HK-2 (cell line): ENCODE data around the gene USP54.

ENCODE experiments used
- DNase-seq: peaks from one replicate; pipeline ENCODE4 v3.0.0-alpha.2; 2018; ENCODE audit not compliant: unreplicated experiment

The USP54 gene

GRCh38 chr10:73471226-73471625, 119.9 kb downstream of the USP54 start:
- no peak for DNase-seq

DNA sequence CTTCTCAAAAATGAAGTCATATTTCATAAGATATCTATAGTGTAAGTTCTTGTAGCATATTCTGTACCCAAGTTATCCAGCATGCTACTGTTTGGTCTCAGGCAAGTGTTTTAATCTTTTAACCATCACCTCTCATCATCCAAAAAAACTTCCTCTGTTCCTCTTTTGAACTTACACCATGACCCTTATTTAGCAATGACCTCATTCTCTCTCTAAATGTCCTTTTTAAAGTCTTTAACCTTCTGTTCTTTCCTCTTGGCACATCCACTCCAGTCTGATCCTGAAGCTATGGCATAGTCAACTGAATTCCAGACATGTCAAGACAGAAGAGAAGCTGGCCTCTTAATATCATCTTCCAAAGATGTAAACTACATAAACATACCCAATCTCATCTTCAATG, 121.6 kb downstream of the USP54 start:
- no peak for DNase-seq

DNA sequence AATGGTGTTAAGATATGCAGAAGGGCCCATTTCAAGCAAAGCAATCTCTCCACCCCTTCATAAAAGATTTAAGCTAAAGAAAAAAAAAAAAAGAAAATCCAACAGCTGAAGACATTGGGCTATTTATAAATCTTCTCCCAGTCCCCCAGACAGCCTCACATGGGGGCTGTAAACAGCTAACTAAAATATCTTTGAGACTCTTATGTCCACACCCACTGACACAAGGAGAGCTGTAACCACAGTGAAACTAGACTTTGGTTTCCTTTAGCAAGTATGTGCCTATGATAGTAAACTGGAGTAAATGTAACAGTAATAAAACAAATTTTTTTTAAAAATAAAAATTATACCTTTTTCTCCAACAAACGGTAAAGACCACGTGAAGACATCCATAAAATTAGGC, 123.9 kb downstream of the USP54 start:
- DNase-seq: no peak

GRCh38 chr10:73465978-73466726, 125.0 kb downstream of the USP54 start:
- DNase-seq: no peak

GRCh38 chr10:73460897-73461296, 130.2 kb downstream of the USP54 start:
- no peak for DNase-seq

DNA sequence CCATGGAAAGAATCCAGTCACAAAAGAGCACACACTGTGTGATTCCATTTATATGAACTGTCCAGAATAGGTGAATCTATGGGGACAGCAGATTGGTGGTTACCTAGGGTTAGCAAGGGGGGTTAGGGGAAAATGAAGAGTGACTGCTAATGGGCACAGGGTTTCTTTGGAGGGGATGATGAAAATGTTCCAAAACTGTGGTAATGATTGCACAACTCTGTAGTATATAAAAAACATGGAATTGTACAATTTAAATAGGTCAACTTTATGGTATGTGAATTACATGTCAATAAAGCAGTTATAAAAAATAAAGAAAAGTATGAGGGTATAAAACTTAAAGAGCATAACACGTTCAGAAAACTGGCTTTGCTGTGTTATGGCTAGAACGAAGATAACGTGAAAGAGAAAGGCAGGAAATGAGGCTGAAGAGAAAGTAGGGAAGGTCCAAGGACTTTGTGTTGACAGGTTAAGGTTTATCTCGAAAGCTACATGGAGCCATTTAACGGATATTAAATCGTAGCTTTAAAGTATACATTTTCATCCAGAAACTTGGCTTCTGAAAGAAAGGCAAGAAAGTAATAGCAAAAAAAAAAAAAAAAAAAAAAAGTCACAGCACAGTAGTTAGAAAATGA, 131.3 kb downstream of the USP54 start:
- DNase-seq: no peak

GRCh38 chr10:73456187-73456890, 134.8 kb downstream of the USP54 start:
- no peak for DNase-seq

- DNase-seq: no peak
These were observed 142.0 kb downstream of the USP54 start for GRCh38 chr10:73449113-73449512.

DNA sequence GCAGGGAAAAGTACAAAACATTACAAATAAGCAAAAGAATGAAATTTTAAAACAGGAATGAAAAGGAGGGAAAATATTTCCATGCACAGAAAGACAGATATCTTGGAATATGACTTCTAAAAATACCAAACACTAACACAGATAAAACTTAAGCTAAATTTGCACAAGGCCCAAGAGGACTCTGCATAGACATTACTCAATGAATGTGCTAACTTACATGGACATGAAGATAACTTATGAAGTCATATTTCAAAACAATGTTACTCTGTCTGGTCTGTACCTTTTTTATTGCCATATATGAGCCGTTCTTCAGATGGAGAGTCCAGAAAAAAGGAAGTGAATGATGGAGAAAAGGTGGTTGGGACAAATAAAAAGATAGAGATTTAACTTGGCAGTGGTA, 142.8 kb downstream of the USP54 start:
- DNase-seq: no peak
